GM18867 (cell line): ENCODE measurements around the gene SERPINB1.

Experiments used
- ATAC-seq: cut with Tn5 transposase; IDR thresholded peaks from one replicate; pipeline ENCODE4 v1.9.1; 2021; ENCODE audit warnings: mild to moderate bottlenecking, moderate library complexity; ENCODE audit not compliant: unreplicated experiment

Gene SERPINB1

GRCh38 chr6:2850538-2851113 is 9.0 kb upstream of the SERPINB1 start:
- ATAC-seq: no peak

GRCh38 chr6:2848851-2849250 is 7.2 kb upstream of the SERPINB1 start:
- peak; percentile 44 for ATAC-seq

- no peak for ATAC-seq
These were observed 4.2 kb upstream of the SERPINB1 start for GRCh38 chr6:2845880-2846208.

GRCh38 chr6:2844008-2844407 is 2.3 kb upstream of the SERPINB1 start:
- no peak for ATAC-seq

- ATAC-seq: no peak
These were observed 1.6 kb upstream of the SERPINB1 start for GRCh38 chr6:2843138-2843740.

GRCh38 chr6:2842139-2842552 is 483 bp upstream of the SERPINB1 start:
- ATAC-seq: no peak

- ATAC-seq: no peak
These were observed 958 bp downstream of the SERPINB1 start for GRCh38 chr6:2840749-2841061.

GRCh38 chr6:2839982-2840748 is 1.5 kb downstream of the SERPINB1 start:
- ATAC-seq: no peak

GRCh38 chr6:2839195-2839981 is 2.3 kb downstream of the SERPINB1 start:
- no peak for ATAC-seq

GRCh38 chr6:2838251-2838650 is 3.4 kb downstream of the SERPINB1 start:
- no peak for ATAC-seq

- ATAC-seq: no peak
These were observed 7.4 kb downstream of the SERPINB1 start for GRCh38 chr6:2834262-2834661.

GRCh38 chr6:2831392-2831791 is 10.3 kb downstream of the SERPINB1 start:
- ATAC-seq: no peak

GRCh38 chr6:2830183-2830582 is 11.5 kb downstream of the SERPINB1 start:
- ATAC-seq: no peak

- ATAC-seq: no peak
These were observed 12.4 kb downstream of the SERPINB1 start for GRCh38 chr6:2829253-2829652.

- ATAC-seq: no peak
These were observed 13.0 kb downstream of the SERPINB1 start for GRCh38 chr6:2828629-2829028.

GRCh38 chr6:2827142-2827541 is 14.5 kb downstream of the SERPINB1 start:
- no peak for ATAC-seq

GRCh38 chr6:2826131-2826530 is 15.5 kb downstream of the SERPINB1 start:
- ATAC-seq: no peak

- ATAC-seq: no peak
These were observed 18.4 kb downstream of the SERPINB1 start for GRCh38 chr6:2823104-2823850.

GRCh38 chr6:2821554-2821953 is 20.1 kb downstream of the SERPINB1 start:
- no peak for ATAC-seq

GRCh38 chr6:2820415-2820814 is 21.2 kb downstream of the SERPINB1 start:
- no peak for ATAC-seq

- ATAC-seq: no peak
These were observed 21.7 kb downstream of the SERPINB1 start for GRCh38 chr6:2819978-2820377.
